HG02852 (cell line): ENCODE results near the gene CLMP.
"Not testable (repeated sequence)": the region's sequence is repeated elsewhere in the genome, so short reads cannot be mapped to it uniquely, and the experiment has no call there.

Source experiments
- ATAC-seq: cut with Tn5 transposase; IDR thresholded peaks from one replicate; pipeline ENCODE4 v1.9.1; 2021; ENCODE audit warnings: mild to moderate bottlenecking, moderate library complexity; ENCODE audit not compliant: unreplicated experiment

The CLMP gene

DNA sequence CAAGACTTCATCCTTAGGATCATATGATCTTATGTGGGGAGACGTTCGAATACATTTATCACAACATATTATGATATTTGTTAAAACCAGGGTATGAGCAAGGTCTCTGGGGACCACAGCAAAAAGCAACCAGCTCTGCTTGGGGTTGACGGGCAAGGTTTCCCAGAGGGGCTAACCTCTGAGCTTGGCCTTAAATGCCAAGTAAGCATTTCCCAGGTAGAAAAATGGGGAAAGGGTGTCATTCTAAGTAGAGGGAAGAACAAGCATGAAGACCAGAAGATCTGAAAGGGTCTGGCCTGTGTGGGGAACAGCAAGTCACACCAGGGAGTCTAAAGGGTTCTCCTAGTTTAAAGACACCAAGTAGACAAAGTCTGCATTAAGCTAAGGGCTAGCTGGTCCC is 24.1 kb downstream of the CLMP start:
- ATAC-seq, result no peak

DNA sequence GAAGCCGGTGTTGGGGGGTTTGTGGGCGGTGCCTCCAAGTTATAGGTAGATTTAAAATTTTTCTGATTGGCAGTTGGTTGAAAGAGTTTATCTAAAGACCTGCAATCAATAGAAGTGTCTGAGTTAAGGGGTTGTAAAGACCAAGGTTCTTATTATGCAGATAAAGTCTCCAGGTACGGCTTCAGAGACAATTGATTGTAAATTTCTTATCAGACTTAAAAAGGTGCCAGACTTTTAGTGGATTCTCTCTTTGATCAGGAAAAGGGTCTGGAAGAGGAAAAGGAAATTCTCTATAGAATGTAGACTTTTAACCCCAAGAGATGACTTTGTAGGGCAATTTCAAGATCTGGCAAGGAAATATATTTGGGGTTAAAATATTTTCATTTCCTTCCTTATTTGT is 25.2 kb downstream of the CLMP start:
- no peak for ATAC-seq

- no peak for ATAC-seq
These were observed 26.0 kb downstream of the CLMP start for GRCh38 chr11:123168955-123169484.

- ATAC-seq, result no peak
These were observed 26.8 kb downstream of the CLMP start for GRCh38 chr11:123168241-123168640.

DNA sequence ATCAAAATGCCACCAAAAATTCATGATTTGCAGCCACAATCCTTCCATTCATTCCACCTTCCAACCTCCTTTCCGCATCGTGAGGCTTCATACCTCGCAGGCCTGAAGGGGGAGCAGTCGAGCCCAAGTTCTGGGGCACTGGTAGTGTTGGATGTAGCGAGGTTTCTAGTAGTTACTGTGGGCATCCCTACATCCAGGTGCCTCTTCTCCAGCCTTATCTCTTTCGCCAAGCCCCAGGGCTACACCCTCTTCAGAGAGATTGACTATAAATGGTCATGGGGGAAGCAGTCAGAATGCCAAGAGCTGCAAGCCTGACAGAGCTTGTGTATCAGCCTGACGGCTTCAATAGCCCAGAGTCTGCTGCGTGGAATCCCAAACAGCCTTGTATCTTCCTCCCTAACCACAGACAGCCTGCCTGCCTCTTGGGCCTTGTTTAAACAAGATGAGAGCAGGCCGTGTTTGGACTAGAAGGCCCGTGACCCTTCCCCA is 28.9 kb downstream of the CLMP start:
- no peak for ATAC-seq

DNA sequence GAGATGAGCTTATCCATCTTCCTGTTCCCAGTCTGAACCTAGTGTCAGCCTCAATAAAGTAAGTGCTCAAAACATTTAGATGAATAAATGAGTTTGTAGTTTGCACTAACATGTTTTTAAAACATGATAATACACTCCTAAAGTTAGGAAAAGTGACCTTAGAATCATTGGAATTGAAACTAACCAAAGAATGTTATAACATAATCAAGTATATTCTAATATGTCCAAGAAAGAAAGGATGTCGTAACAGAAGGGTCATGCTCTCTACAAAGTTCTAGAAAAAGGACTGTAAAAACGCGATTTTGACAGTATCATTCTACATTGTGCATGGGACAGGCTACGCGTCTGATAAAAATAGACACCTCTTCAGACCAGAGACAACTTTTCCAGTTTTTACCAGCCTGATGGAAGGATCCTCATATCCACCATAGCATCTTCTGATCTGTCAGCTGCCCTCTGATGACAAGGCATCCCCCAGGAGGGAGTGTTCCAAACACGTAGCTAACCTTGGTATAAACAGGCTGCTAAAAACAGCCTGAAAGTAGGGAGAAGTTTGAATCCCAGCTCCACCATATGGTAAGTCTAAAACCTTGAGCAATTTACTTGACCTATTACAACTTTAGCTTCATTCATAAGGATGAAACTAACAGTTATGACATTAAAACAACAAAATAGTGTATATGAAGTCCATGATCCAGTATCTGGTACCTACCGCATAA is 30.2 kb downstream of the CLMP start:
- no peak for ATAC-seq

DNA sequence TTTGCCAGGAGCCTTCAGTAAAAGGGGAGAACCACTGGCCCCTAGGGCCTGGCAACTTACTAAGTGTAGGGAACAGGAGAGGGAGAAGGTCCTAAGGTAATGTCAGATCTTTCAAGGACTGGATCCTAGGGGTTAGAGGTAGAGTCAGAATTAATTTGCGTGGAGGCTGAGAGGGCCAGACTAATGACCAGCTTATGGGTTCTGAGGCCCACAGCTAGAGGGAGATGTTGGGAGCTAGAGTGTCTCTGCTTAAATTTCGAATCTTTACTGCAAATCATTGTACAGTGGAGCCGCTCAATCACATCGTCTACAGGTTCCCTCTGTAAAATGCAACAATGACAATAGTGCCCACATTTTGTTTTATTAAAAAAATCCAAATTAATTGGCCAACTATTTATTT is 31.4 kb downstream of the CLMP start:
- ATAC-seq, result no peak

DNA sequence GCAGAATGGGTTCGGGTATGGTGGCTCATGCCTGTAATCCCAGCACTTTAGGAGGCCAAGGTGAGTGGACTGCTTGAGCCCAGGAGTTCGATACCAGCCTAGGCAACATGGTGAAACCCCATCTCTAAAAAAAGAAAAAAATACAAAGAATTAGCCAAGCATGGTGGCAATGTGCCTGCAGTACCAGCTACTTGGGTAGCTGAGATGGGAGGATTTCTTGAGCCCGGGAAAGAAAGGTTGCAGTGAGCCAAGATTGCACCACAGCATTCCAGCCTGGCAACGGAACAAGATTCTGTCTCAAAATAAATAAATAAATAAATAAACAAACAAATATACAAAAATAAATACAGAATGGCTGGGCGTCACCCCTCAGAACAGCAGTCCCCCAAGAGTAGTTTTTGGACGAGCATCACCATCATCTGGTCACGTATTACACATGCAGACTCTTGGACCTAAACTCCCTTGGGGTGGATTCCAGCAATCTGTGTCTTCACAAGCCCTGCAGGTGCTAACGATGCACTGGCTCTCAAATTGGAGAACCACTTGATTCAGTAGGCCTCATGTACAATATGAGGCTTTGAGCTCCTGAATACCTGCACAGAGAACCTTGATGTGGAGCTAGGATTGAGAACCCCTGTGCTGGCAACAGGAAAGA is 33.5 kb downstream of the CLMP start:
- ATAC-seq, result no peak

DNA sequence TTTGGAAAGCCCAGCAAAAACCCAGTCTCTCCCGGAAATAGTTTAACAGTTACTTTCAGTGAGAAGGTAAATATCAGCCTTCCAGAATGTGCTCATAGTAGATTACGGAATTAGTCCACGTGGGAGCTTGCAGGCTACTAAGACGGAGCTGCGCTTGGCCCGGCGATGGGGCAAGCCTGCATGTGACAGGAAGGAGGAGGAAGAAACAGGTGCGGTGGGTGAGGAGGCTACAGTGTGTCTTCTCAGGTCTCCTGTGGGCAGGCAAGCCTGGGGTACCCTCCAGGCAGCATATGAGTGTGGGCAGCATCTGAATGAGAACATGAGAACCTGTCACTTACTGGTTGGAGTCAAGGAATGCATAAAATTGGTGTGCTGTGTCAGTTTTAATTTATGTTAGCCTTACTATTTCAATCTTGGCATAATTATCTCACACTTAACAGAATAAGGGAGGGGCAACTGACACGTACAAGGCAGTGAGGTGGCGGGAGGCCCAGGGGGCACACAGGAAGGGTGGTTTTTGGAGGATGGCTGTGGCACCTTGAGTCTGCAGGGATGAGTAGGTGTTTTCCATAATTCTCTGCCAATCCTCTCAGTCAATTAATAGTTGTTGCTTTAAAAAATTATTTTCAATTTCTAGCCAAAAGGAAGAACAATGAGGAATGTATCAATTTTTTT is 35.7 kb downstream of the CLMP start:
- no peak for ATAC-seq

GRCh38 chr11:123158033-123159003 is 36.7 kb downstream of the CLMP start:
- ATAC-seq, result no peak

DNA sequence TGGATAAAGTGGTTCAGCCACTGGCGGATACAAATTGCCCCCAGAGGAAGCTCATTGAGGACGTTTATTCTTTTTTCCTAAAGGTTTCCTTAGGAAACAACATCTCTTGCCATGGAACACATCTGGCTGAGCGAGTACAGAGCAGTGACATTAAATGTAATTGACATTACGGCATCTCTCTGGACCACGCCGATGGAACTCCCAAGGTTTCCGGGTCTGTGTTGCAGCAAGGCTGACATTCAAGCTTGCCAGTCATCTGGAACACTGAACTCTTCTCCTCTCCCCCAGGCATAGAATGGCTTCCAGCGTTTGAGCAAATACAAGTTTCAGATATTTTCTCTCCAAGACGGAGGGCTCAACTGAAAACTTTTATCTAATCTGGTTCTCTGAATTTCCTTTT is 42.1 kb downstream of the CLMP start:
- ATAC-seq, result no peak

- ATAC-seq, result not testable (repeated sequence)
These were observed 42.7 kb downstream of the CLMP start for GRCh38 chr11:123152346-123152745.

GRCh38 chr11:123151796-123152195 is 43.3 kb downstream of the CLMP start:
- no peak for ATAC-seq

- no peak for ATAC-seq
These were observed 43.7 kb downstream of the CLMP start for GRCh38 chr11:123151366-123151765.

DNA sequence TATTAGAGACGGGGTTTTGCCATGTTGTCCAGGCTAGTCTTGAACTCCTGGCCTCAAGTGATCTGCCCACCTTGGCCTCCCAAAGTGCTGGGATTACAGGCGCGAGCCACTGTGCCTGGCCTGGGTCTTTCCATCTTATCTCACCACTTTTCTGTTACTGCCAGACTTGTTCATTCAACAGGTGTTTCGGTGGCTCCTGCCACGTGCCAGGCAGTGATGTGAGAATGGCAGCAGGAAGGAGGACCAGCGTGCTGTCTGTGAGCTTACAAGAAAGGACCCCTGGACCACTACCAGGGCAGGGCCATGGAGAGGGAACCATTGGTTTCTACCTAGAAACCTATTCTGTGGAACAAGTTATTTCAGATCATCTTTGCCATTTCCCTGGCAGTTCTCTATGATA is 44.2 kb downstream of the CLMP start:
- no peak for ATAC-seq

DNA sequence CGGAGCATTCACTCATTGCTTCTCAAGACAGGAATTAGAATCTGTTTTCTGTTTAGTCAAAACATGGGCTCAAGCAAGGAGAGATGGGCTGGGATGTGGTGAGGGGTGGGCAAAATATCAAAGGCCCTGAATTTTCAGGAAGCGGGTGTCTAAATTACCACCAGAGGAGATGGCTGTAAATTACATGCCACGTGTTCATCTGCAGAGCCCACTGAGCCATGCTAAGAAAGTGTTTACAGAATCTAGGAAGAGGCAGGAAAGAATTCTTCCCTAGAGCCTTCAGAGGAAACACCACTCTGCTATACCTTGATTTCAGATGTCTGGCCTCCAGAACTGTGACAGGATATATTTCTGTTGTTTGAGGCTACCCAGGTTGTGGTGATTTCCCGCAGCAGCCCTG is 46.1 kb downstream of the CLMP start:
- no peak for ATAC-seq

DNA sequence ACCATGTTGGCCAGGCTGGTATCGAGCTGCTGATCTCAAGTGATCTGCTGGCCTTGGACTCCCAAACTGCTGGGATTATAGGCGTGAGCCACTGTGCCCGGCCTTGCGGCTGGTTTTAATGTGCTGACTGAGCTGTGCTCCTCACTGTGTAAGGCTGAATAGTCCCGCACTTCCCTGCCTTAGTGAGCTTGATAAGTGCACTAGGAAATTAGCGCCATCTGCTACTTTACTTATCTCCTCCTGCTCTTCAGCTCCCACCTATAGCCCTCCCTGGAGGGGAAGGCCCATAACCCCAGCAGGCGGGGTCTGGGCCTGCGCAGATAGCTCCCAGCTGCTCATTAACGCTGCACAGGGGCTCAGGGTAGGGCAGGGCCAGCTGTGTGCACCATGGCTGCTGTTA is 49.4 kb downstream of the CLMP start:
- no peak for ATAC-seq

- ATAC-seq, result no peak
These were observed 49.8 kb downstream of the CLMP start for GRCh38 chr11:123145220-123145619.

GRCh38 chr11:123144707-123145106 is 50.3 kb downstream of the CLMP start:
- no peak for ATAC-seq

GRCh38 chr11:123143921-123144320 is 51.1 kb downstream of the CLMP start:
- no peak for ATAC-seq

- ATAC-seq, result no peak
These were observed 51.6 kb downstream of the CLMP start for GRCh38 chr11:123143476-123143875.
